ENCODE results near the gene SLC52A3.

Gene SLC52A3

DNA sequence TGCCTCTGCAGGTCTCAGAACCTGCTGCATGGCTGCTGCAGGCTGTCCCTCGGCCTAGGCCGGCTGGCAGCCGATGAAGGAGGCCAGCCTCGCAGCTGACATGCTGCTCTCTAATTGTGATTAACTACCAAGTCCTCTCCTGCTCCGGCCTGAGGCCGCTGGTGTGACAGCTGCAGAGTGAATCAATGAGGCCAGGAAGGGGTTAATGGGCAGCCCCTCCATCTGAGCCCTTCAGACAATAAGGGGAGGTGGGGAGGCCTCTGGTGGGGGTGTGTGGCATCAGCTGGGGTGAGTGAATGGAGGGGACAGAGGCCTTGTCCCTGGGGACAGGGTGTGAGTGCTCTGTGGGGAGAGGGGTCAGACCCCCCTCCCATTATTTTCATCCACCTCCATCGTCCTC, 34.4 kb downstream of the SLC52A3 start:
- TF ChIP-seq POLR2AphosphoS5 (IDR thresholded peaks at IDR 0.05; ENCODE audit: low read depth, low read length) (no peak), TAF1 (IDR thresholded peaks at IDR 0.05; ENCODE audit: borderline replicate concordance, insufficient read depth, low read length) (no peak), FOXP2 (optimal IDR thresholded peaks at IDR 0.05; ENCODE audit: borderline replicate concordance, extremely low read depth, extremely low read length, insufficient read depth) (no peak), SIN3A (IDR thresholded peaks at IDR 0.05; ENCODE audit: borderline replicate concordance, insufficient read depth, low read length) (no peak)
- TF ChIP-seq, protein P1, sequence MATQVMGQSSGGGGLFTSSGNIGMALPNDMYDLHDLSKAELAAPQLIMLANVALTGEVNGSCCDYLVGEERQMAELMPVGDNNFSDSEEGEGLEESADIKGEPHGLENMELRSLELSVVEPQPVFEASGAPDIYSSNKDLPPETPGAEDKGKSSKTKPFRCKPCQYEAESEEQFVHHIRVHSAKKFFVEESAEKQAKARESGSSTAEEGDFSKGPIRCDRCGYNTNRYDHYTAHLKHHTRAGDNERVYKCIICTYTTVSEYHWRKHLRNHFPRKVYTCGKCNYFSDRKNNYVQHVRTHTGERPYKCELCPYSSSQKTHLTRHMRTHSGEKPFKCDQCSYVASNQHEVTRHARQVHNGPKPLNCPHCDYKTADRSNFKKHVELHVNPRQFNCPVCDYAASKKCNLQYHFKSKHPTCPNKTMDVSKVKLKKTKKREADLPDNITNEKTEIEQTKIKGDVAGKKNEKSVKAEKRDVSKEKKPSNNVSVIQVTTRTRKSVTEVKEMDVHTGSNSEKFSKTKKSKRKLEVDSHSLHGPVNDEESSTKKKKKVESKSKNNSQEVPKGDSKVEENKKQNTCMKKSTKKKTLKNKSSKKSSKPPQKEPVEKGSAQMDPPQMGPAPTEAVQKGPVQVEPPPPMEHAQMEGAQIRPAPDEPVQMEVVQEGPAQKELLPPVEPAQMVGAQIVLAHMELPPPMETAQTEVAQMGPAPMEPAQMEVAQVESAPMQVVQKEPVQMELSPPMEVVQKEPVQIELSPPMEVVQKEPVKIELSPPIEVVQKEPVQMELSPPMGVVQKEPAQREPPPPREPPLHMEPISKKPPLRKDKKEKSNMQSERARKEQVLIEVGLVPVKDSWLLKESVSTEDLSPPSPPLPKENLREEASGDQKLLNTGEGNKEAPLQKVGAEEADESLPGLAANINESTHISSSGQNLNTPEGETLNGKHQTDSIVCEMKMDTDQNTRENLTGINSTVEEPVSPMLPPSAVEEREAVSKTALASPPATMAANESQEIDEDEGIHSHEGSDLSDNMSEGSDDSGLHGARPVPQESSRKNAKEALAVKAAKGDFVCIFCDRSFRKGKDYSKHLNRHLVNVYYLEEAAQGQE (IDR thresholded peaks at IDR 0.05; ENCODE audit: insufficient read depth in 1 of 2, low read depth in 2 of 2, low read length in 2 of 2), result no peak

DNA sequence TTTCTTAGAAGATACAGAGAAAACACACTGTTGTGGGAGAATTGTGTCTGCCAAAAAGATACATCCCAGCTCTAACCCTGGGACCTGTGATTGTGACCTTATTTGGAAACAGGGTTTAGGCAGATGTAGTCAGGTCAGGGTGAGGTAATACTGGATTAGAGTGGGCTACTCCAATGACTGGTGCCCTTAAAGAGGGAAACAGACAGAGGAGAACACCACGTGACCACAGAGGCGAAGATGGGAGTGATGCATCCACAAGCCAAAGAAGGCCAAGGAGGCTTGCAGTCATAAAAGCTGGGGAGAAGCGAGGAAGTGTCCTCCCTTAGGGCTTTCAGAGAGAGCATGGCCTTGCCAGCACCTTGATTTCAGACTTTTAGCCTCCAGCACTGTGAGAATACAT, 35.6 kb downstream of the SLC52A3 start:
- no peak for TF ChIP-seq TAF1 (IDR thresholded peaks at IDR 0.05; ENCODE audit: borderline replicate concordance, insufficient read depth, low read length)

GRCh38 chr20:731891-732560, 36.3 kb downstream of the SLC52A3 start:
- TF ChIP-seq TAF1 (IDR thresholded peaks at IDR 0.05; ENCODE audit: borderline replicate concordance, insufficient read depth, low read length), result no peak
- TF ChIP-seq, protein P1 (IDR thresholded peaks at IDR 0.05; ENCODE audit: insufficient read depth in 1 of 2, low read depth in 2 of 2, low read length in 2 of 2), result no peak
- no peak for TF ChIP-seq FOXP2 (optimal IDR thresholded peaks at IDR 0.05; ENCODE audit: borderline replicate concordance, extremely low read depth, extremely low read length, insufficient read depth)
- TF ChIP-seq POLR2AphosphoS5 (IDR thresholded peaks at IDR 0.05; ENCODE audit: low read depth, low read length), result no peak
- no peak for TF ChIP-seq SIN3A (IDR thresholded peaks at IDR 0.05; ENCODE audit: borderline replicate concordance, insufficient read depth, low read length)

- TF ChIP-seq POLR2AphosphoS5 (IDR thresholded peaks at IDR 0.05; ENCODE audit: low read depth, low read length) (no peak), TAF1 (IDR thresholded peaks at IDR 0.05; ENCODE audit: borderline replicate concordance, insufficient read depth, low read length) (no peak), SIN3A (IDR thresholded peaks at IDR 0.05; ENCODE audit: borderline replicate concordance, insufficient read depth, low read length) (no peak)
These were observed 38.3 kb downstream of the SLC52A3 start for GRCh38 chr20:730005-730404.

DNA sequence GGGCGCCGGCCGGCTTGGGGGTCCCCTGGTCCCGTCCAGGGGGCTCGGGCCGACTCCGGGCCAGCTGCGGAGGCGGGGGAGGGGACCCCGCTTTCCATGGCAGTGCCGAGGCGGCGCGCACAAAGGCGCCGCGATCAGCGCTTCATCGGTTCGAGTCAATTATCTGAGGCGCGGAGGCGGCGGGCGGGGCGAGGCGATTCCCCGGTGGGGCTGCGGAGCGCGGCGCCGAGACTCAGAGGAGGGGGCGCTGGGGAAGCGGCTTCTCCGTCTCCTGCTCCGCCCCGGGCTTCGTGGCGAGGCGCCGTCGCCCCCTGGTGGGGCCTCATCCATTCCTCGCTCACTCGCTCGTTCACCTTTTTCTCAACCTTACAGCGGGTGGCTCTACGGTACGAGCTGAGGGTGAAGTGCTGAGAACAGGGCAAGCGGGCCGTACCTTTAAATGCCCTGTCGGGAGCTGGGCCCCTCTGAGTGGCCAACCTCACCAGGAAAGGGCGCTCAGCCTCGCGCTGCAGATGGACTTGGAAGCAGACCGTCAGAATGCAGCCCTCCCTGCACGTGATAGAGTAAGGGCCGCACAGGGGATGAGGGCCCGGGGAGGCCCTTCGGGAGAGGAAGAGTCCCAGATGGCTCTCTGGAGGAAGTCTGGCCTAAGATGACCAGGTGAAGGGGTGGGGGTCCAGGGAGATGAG, 39.9 kb downstream of the SLC52A3 start:
- TF ChIP-seq, protein P1 (IDR thresholded peaks at IDR 0.05; ENCODE audit: insufficient read depth in 1 of 2, low read depth in 2 of 2, low read length in 2 of 2), result no peak
- TF ChIP-seq FOXP2 (optimal IDR thresholded peaks at IDR 0.05; ENCODE audit: borderline replicate concordance, extremely low read depth, extremely low read length, insufficient read depth) (no peak), POLR2AphosphoS5 (IDR thresholded peaks at IDR 0.05; ENCODE audit: low read depth, low read length) (no peak), SIN3A (IDR thresholded peaks at IDR 0.05; ENCODE audit: borderline replicate concordance, insufficient read depth, low read length) (no peak), TAF1 (IDR thresholded peaks at IDR 0.05; ENCODE audit: borderline replicate concordance, insufficient read depth, low read length) (no peak)

DNA sequence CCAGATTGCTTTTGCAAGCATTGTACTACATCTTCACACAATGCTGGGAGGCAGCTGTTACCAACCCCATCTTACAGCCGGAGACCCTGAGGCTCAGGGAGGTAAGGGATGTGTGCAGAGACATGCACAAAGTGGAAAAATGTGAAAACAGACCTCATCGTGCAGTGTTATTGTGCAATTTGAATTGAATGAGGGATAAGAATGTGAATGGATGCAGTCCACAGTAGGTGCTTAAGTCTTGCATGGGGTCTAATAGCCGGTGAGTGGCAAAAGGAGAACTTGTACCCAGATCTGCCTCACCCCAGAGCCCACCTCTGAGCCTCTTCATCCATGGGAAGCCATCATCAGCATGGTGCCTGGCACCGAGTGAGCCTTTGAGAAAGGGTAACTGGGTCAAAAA, 42.1 kb downstream of the SLC52A3 start:
- TF ChIP-seq, protein P1 (IDR thresholded peaks at IDR 0.05; ENCODE audit: insufficient read depth in 1 of 2, low read depth in 2 of 2, low read length in 2 of 2), result no peak
- no peak for TF ChIP-seq POLR2AphosphoS5 (IDR thresholded peaks at IDR 0.05; ENCODE audit: low read depth, low read length)
- TF ChIP-seq TAF1 (IDR thresholded peaks at IDR 0.05; ENCODE audit: borderline replicate concordance, insufficient read depth, low read length), result no peak
- no peak for TF ChIP-seq SIN3A (IDR thresholded peaks at IDR 0.05; ENCODE audit: borderline replicate concordance, insufficient read depth, low read length)
- TF ChIP-seq FOXP2 (optimal IDR thresholded peaks at IDR 0.05; ENCODE audit: borderline replicate concordance, extremely low read depth, extremely low read length, insufficient read depth), result no peak
